Large intestine (tissue), 12 donors: Measurements from ENCODE around the gene DENND6A. TPM values are rescaled to one million over a fixed set of nuclear protein-coding genes. Genes with fewer than 3 reads are reported as not detected.

Experiments used
- DNase-seq, 2 donors: peaks; one replicate each; pipeline versions ENCODE4 v3.0.0 to v3.0.0-alpha.2; 2013
- H3K27ac ChIP-seq: one replicate; pipeline ENCODE4 v1.5.1; 2013; ENCODE audit warnings: low read length
- H3K27me3 ChIP-seq: 2 replicates; pipeline ENCODE4 v1.6.1; 2013; ENCODE audit warnings: low read length; ENCODE audit not compliant: control insufficient read depth, insufficient read depth
- H3K36me3 ChIP-seq: 2 replicates; pipeline ENCODE4 v1.6.1; 2013; ENCODE audit warnings: low read length; ENCODE audit not compliant: control insufficient read depth, insufficient read depth
- H3K4me1 ChIP-seq: one replicate; pipeline ENCODE4 v1.6.1; 2013; ENCODE audit warnings: low read length; ENCODE audit not compliant: control insufficient read depth, insufficient read depth
- H3K4me3 ChIP-seq: one replicate; pipeline ENCODE4 v1.5.1; 2013; ENCODE audit warnings: low read length
- H3K9me3 ChIP-seq: one replicate; pipeline ENCODE4 v1.6.1; 2013; ENCODE audit warnings: mild to moderate bottlenecking, low read depth, low read length, moderate library complexity; ENCODE audit not compliant: control insufficient read depth
- WGBS: methylation state at CpG from one replicate; pipeline ENCODE4 v1.1.5; 2013; ENCODE audit warnings: low lambda C conversion rate; ENCODE audit not compliant: insufficient coverage; 5-methylcytosine and 5-hydroxymethylcytosine counted together
- long read RNA-seq, 11 donors: transcript quantifications; one replicate each; lab custom pipeline, GENCODE V29; 2026
- polyA plus RNA-seq: library from polyadenylated mRNA; unstranded; fragments of 120-200 nt; gene quantifications from one replicate; pipeline ENCODE4 v1.2.1, GENCODE V29; 2013

The DENND6A gene
- polyA plus RNA-seq, result 17.2 TPM
- long read RNA-seq, donor 1, result 0 reads
- long read RNA-seq, donor 2, partial matches to known transcripts, result 0 of 1 reads
- long read RNA-seq, donor 2, other reads (novel, unspliced or antisense), result 0 of 1 reads
- long read RNA-seq, donor 3, result 0 reads
- long read RNA-seq, donor 4, result 0 reads
- long read RNA-seq, donor 5, full-length matches to known transcripts, result 3 of 3 reads
- long read RNA-seq, donor 5, partial matches to known transcripts, result 0 of 3 reads
- long read RNA-seq, donor 5, other reads (novel, unspliced or antisense), result 0 of 3 reads
- long read RNA-seq, donor 6, partial matches to known transcripts, result 0 of 1 reads
- long read RNA-seq, donor 6, other reads (novel, unspliced or antisense), result 0 of 1 reads
- long read RNA-seq, donor 7, result 0 reads
- long read RNA-seq, donor 8, full-length matches to known transcripts, result 2 of 2 reads
- long read RNA-seq, donor 8, partial matches to known transcripts, result 0 of 2 reads
- long read RNA-seq, donor 8, other reads (novel, unspliced or antisense), result 0 of 2 reads
- long read RNA-seq, donor 9, full-length matches to known transcripts, result 1 of 1 reads
- long read RNA-seq, donor 9, partial matches to known transcripts, result 0 of 1 reads
- long read RNA-seq, donor 9, other reads (novel, unspliced or antisense), result 0 of 1 reads
- long read RNA-seq, donor 10, result 0 reads
- long read RNA-seq, donor 11, full-length matches to known transcripts, result 1 of 1 reads
- long read RNA-seq, donor 11, partial matches to known transcripts, result 0 of 1 reads
- long read RNA-seq, donor 11, other reads (novel, unspliced or antisense), result 0 of 1 reads

GRCh38 chr3:57692396-57693147 is at the start of gene DENND6A:
TSS of gene DENND6A (minus strand) at chr3:57693077. CDS start at chr3:57693018, 59 bp downstream.
- no peaks in the 10 kb centered on the region for H3K4me1 ChIP-seq
- no peaks in the 10 kb centered on the region for H3K27me3 ChIP-seq
- WGBS, result no CpG with 5 or more reads among the region's 71 CpGs
- peak within 1 kb of the TSS; percentile 83 for H3K4me3 ChIP-seq
- peak within 1 kb of the TSS; percentile 84 for H3K27ac ChIP-seq
- DNase-seq, result peak; percentile 94
- H3K9me3 ChIP-seq, result no peaks in the 10 kb centered on the region
- H3K36me3 ChIP-seq, result no peaks in the 10 kb centered on the region

GRCh38 chr3:57740027-57740426 is 47.1 kb upstream of the DENND6A start:
- H3K9me3 ChIP-seq, result no peaks in the 10 kb centered on the region
- no peaks in the 10 kb centered on the region for H3K4me1 ChIP-seq
- H3K27ac ChIP-seq, result no peak overlapping the region
- no peak for DNase-seq
- WGBS, result no CpG with 5 or more reads among the region's 5 CpGs
- H3K4me3 ChIP-seq, result no peak overlapping the region
- no peaks in the 10 kb centered on the region for H3K27me3 ChIP-seq
- no peaks in the 10 kb centered on the region for H3K36me3 ChIP-seq

GRCh38 chr3:57738391-57738790 is 45.5 kb upstream of the DENND6A start:
- no peaks in the 10 kb centered on the region for H3K36me3 ChIP-seq
- no peak for DNase-seq
- H3K27me3 ChIP-seq, result no peaks in the 10 kb centered on the region
- no peaks in the 10 kb centered on the region for H3K9me3 ChIP-seq
- no CpG with 5 or more reads among the region's 5 CpGs for WGBS
- no peaks in the 10 kb centered on the region for H3K4me1 ChIP-seq
- H3K27ac ChIP-seq, result no peak overlapping the region
- H3K4me3 ChIP-seq, result no peak overlapping the region

GRCh38 chr3:57737840-57738239 is 45.0 kb upstream of the DENND6A start:
- Histone ChIP-seq H3K27ac (no peak overlapping the region), H3K9me3 (no peaks in the 10 kb centered on the region), H3K4me1 (no peaks in the 10 kb centered on the region), H3K36me3 (no peaks in the 10 kb centered on the region), H3K4me3 (no peak overlapping the region), H3K27me3 (no peaks in the 10 kb centered on the region)
- no CpG with 5 or more reads among the region's 7 CpGs for WGBS
- no peak for DNase-seq

GRCh38 chr3:57735405-57735804 is 42.5 kb upstream of the DENND6A start:
- no peak for DNase-seq
- H3K9me3 ChIP-seq, result no peaks in the 10 kb centered on the region
- no peaks in the 10 kb centered on the region for H3K4me1 ChIP-seq
- no peaks in the 10 kb centered on the region for H3K27me3 ChIP-seq
- H3K27ac ChIP-seq, result no peak overlapping the region
- H3K36me3 ChIP-seq, result no peaks in the 10 kb centered on the region
- H3K4me3 ChIP-seq, result no peak overlapping the region
- 75% methylated on average over 2 of the region's 2 CpGs for WGBS

- Histone ChIP-seq H3K36me3 (no peaks in the 10 kb centered on the region), H3K4me1 (no peaks in the 10 kb centered on the region), H3K4me3 (no peak overlapping the region), H3K27ac (no peak overlapping the region), H3K9me3 (no peaks in the 10 kb centered on the region), H3K27me3 (no peaks in the 10 kb centered on the region)
- no peak for DNase-seq
- 67% methylated on average over 1 of the region's 2 CpGs for WGBS
Observed at GRCh38 chr3:57733790-57734189, 40.9 kb upstream of the DENND6A start.

- no peak for DNase-seq
- no CpG with 5 or more reads among the region's 1 CpG for WGBS
- Histone ChIP-seq H3K27ac (no peak overlapping the region), H3K4me1 (no peaks in the 10 kb centered on the region), H3K4me3 (no peak overlapping the region), H3K9me3 (no peaks in the 10 kb centered on the region), H3K27me3 (no peaks in the 10 kb centered on the region), H3K36me3 (no peaks in the 10 kb centered on the region)
Observed at GRCh38 chr3:57731311-57731710, 38.4 kb upstream of the DENND6A start.

- no peaks in the 10 kb centered on the region for H3K36me3 ChIP-seq
- no peaks in the 10 kb centered on the region for H3K9me3 ChIP-seq
- H3K4me3 ChIP-seq, result no peak overlapping the region
- no peaks in the 10 kb centered on the region for H3K27me3 ChIP-seq
- no peak overlapping the region for H3K27ac ChIP-seq
- no peaks in the 10 kb centered on the region for H3K4me1 ChIP-seq
- 81% methylated on average over 3 of the region's 3 CpGs for WGBS
- no peak for DNase-seq
Observed at GRCh38 chr3:57730682-57731081, 37.8 kb upstream of the DENND6A start.

- no peaks in the 10 kb centered on the region for H3K4me1 ChIP-seq
- H3K27me3 ChIP-seq, result no peaks in the 10 kb centered on the region
- no peaks in the 10 kb centered on the region for H3K36me3 ChIP-seq
- H3K4me3 ChIP-seq, result no peak overlapping the region
- DNase-seq, result no peak
- no CpG with 5 or more reads among the region's 11 CpGs for WGBS
- no peak overlapping the region for H3K27ac ChIP-seq
- H3K9me3 ChIP-seq, result no peaks in the 10 kb centered on the region
Observed at GRCh38 chr3:57729334-57730045, 36.6 kb upstream of the DENND6A start.

GRCh38 chr3:57727106-57727505 is 34.2 kb upstream of the DENND6A start:
- DNase-seq, result no peak
- H3K4me1 ChIP-seq, result no peaks in the 10 kb centered on the region
- no peaks in the 10 kb centered on the region for H3K27me3 ChIP-seq
- no peak overlapping the region for H3K4me3 ChIP-seq
- H3K9me3 ChIP-seq, result no peaks in the 10 kb centered on the region
- 100% methylated on average over 1 of the region's 5 CpGs for WGBS
- no peaks in the 10 kb centered on the region for H3K36me3 ChIP-seq
- no peak overlapping the region for H3K27ac ChIP-seq
